ENCODE measurements around the gene RPL29. TPM values are rescaled to one million over a fixed set of nuclear protein-coding genes. Genes with fewer than 3 reads are reported as not detected.
A peak's percentile ranks its signal among the peaks of the same experiment; 100 is the strongest.

Gene RPL29
- total RNA-seq, 1 donor from 2014 or later, result 925 TPM

DNA sequence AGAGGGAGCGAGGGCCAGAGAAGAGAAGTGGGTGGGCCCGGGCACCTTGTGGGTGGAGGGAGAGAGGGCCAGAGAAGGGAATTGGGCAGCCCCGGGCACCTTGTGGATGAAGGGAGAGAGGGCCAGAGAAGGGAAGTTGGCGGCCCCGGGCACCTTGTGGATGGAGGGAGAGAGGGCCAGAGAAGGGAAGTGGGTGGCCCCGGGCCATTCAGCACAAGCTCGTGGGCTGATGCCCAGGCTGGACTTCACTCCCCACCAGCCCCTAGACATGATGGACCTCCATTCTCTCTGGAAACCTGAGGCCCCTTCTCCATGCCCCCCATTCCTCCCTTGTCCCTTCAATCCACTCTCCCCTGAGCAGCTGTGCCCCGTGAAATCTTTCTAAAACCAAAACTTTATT lies 44.9 kb upstream of the RPL29 start:
- TF ChIP-seq, protein P1, sequence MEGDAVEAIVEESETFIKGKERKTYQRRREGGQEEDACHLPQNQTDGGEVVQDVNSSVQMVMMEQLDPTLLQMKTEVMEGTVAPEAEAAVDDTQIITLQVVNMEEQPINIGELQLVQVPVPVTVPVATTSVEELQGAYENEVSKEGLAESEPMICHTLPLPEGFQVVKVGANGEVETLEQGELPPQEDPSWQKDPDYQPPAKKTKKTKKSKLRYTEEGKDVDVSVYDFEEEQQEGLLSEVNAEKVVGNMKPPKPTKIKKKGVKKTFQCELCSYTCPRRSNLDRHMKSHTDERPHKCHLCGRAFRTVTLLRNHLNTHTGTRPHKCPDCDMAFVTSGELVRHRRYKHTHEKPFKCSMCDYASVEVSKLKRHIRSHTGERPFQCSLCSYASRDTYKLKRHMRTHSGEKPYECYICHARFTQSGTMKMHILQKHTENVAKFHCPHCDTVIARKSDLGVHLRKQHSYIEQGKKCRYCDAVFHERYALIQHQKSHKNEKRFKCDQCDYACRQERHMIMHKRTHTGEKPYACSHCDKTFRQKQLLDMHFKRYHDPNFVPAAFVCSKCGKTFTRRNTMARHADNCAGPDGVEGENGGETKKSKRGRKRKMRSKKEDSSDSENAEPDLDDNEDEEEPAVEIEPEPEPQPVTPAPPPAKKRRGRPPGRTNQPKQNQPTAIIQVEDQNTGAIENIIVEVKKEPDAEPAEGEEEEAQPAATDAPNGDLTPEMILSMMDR (IDR thresholded peaks at IDR 0.05; ENCODE audit: unreplicated experiment), result no peak
- Mint-ChIP-seq H3K4me3 (ENCODE audit: unreplicated experiment) (no peak overlapping the region), H3K36me3 (ENCODE audit: low read depth, unreplicated experiment) (peaks cover 4% of the 10 kb centered on the region), H3K27me3 (ENCODE audit: unreplicated experiment) (peaks cover 2% of the 10 kb centered on the region), H3K4me1 (ENCODE audit: unreplicated experiment) (peaks cover 21% of the 10 kb centered on the region), H3K9me3 (ENCODE audit: unreplicated experiment) (no peaks in the 10 kb centered on the region), H3K27ac (ENCODE audit: unreplicated experiment) (no peak overlapping the region)
- DNase-seq (ENCODE audit: low spot score), result no peak

DNA sequence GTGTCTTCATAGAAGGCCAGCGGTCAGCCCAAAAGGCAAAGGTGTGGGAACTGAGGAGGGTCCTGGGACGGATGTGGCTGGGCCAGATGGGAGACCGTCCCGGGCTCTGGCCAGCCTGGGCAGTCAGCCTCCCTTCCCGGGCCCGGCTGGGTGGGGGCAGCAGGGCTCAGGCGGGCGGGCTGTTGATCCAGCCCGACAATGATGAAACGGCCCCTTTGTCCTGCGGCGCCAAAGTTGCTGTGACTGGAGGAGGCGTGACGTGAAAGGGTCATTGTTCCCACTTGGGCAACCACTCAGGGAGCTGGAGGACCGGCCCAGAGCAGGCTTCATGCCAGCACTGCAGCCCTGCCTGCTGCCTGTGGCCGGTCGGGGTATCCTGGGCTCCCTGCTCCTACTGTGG lies 44.2 kb upstream of the RPL29 start:
- Mint-ChIP-seq H3K27ac (ENCODE audit: unreplicated experiment) (no peak overlapping the region), H3K4me1 (ENCODE audit: unreplicated experiment) (peaks cover 14% of the 10 kb centered on the region), H3K9me3 (ENCODE audit: unreplicated experiment) (no peaks in the 10 kb centered on the region), H3K27me3 (ENCODE audit: unreplicated experiment) (peaks cover 2% of the 10 kb centered on the region), H3K4me3 (ENCODE audit: unreplicated experiment) (no peak overlapping the region), H3K36me3 (ENCODE audit: low read depth, unreplicated experiment) (peaks cover 4% of the 10 kb centered on the region)
- DNase-seq (ENCODE audit: low spot score), result no peak
- TF ChIP-seq, protein P1 (IDR thresholded peaks at IDR 0.05; ENCODE audit: unreplicated experiment), result no peak

DNA sequence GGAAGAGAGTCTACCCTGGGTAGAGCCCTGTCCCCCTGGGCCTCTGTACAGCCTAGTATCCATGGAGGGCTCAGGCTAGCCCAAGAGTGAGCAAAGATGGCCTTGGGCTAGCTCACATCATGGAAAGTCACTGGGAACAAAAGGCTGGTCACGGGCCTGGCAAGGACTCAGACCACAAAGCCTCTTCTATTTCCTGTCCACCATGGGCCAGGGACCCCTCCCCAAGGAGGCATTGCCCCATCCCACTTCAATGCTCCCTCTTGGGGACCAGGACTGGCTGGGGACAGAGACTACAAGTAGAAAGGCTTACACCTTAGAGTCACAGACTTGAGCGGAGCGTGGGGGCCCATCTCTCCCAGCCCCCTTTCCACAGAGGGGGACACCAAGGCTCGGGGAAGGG lies 43.7 kb upstream of the RPL29 start:
- peaks cover 2% of the 10 kb centered on the region for H3K27me3 Mint-ChIP-seq (ENCODE audit: unreplicated experiment)
- no peaks in the 10 kb centered on the region for H3K9me3 Mint-ChIP-seq (ENCODE audit: unreplicated experiment)
- TF ChIP-seq, protein P1 (IDR thresholded peaks at IDR 0.05; ENCODE audit: unreplicated experiment), result no peak
- DNase-seq (ENCODE audit: low spot score), result no peak
- H3K27ac Mint-ChIP-seq (ENCODE audit: unreplicated experiment), result peak overlapping the region; percentile 52
- peaks cover 14% of the 10 kb centered on the region for H3K4me1 Mint-ChIP-seq (ENCODE audit: unreplicated experiment)
- H3K36me3 Mint-ChIP-seq (ENCODE audit: low read depth, unreplicated experiment), result peaks cover 4% of the 10 kb centered on the region
- no peak overlapping the region for H3K4me3 Mint-ChIP-seq (ENCODE audit: unreplicated experiment)

DNA sequence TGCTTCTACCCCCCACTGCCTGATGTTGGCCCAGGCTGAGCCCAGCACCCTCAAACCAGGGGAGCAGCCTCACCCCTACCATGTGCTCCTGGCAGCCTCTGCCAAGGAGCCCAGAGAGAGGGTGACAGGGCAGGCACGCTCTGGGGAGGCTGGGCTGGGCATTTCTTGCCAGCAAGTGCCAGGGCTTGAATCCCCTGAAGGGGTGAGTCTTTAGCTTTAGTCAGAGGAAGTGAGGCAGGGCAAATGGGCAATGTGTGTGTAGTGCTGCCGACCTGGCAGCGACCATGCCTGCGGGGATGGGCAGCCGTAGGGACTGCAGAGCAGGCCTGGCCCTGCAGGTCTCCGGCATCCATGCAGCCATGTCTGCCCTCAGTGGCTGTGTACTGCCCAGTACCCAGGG lies 42.5 kb upstream of the RPL29 start:
- Mint-ChIP-seq H3K9me3 (ENCODE audit: unreplicated experiment) (no peaks in the 10 kb centered on the region), H3K4me3 (ENCODE audit: unreplicated experiment) (no peak overlapping the region), H3K4me1 (ENCODE audit: unreplicated experiment) (peaks cover 9% of the 10 kb centered on the region), H3K27ac (ENCODE audit: unreplicated experiment) (no peak overlapping the region), H3K36me3 (ENCODE audit: low read depth, unreplicated experiment) (peaks cover 4% of the 10 kb centered on the region), H3K27me3 (ENCODE audit: unreplicated experiment) (peaks cover 5% of the 10 kb centered on the region)
- TF ChIP-seq, protein P1 (IDR thresholded peaks at IDR 0.05; ENCODE audit: unreplicated experiment), result no peak
- no peak for DNase-seq (ENCODE audit: low spot score)

DNA sequence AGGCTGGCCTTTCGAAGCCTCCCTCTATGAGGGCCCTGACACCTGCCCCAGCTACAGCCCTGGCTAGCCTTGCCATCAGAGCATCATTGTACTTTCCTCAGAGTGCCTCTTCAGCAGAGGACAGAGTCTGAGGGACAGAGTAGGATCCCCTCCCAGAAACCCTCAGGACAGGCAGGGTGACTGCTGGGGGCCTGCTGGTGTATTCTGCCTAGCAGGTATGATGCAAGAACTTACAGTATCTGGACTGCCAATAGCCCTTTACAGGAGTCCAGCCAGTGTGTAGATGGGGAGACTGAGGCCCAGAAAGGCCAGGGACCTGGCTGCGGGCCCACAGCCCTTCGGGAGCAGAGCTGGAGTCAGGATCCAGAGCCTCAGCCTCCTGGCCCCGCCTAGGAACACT lies 41.6 kb upstream of the RPL29 start:
- TF ChIP-seq, protein P1 (IDR thresholded peaks at IDR 0.05; ENCODE audit: unreplicated experiment), result no peak
- no peak overlapping the region for H3K27ac Mint-ChIP-seq (ENCODE audit: unreplicated experiment)
- peaks cover 9% of the 10 kb centered on the region for H3K4me1 Mint-ChIP-seq (ENCODE audit: unreplicated experiment)
- no peak overlapping the region for H3K4me3 Mint-ChIP-seq (ENCODE audit: unreplicated experiment)
- no peaks in the 10 kb centered on the region for H3K9me3 Mint-ChIP-seq (ENCODE audit: unreplicated experiment)
- H3K36me3 Mint-ChIP-seq (ENCODE audit: low read depth, unreplicated experiment), result peaks cover 3% of the 10 kb centered on the region
- peaks cover 5% of the 10 kb centered on the region for H3K27me3 Mint-ChIP-seq (ENCODE audit: unreplicated experiment)
- no peak for DNase-seq (ENCODE audit: low spot score)
